Neural crest cell (in vitro differentiated cells): ENCODE measurements around the gene PTPN13. TPM values are rescaled to one million over a fixed set of nuclear protein-coding genes. Genes with fewer than 3 reads are reported as not detected.
A peak's percentile ranks its signal among the peaks of the same experiment; 100 is the strongest.

ENCODE experiments used
- DNase-seq: peaks from one replicate; pipeline ENCODE4 v3.0.0; 2021; ENCODE audit warnings: low read depth, mixed read lengths, low spot score
- H3K27ac Mint-ChIP-seq: one replicate; pipeline ENCODE4 v1.8.0; 2021; ENCODE audit warnings: mild to moderate bottlenecking, mixed read lengths; ENCODE audit not compliant: unreplicated experiment
- H3K27me3 Mint-ChIP-seq: 2 replicates; pipeline ENCODE4 v1.8.0; 2021; ENCODE audit warnings: low read depth, mild to moderate bottlenecking, mixed read lengths
- H3K36me3 Mint-ChIP-seq: 2 replicates; pipeline ENCODE4 v1.8.0; 2021; ENCODE audit warnings: low read depth, mild to moderate bottlenecking, mixed read lengths
- H3K4me1 Mint-ChIP-seq: 2 replicates; pipeline ENCODE4 v1.8.0; 2021; ENCODE audit warnings: mixed read lengths
- H3K4me3 Mint-ChIP-seq: one replicate; pipeline ENCODE4 v1.8.0; 2021; ENCODE audit warnings: mild to moderate bottlenecking, mixed read lengths
- H3K9me3 Mint-ChIP-seq: 2 replicates; pipeline ENCODE4 v1.8.0; 2021; ENCODE audit warnings: mixed read lengths
- total RNA-seq: library from RNA; stranded (reverse); gene quantifications from 2 replicates; pipeline ENCODE4 v1.2.1, GENCODE V29; 2021
- TF ChIP-seq, protein P1 (sequence below): fragments of 200-600 bp; sonication (generic); conservative IDR thresholded peaks from 2 replicates; pipeline ENCODE4 v1.5.0; 2021; ENCODE audit warnings: antibody characterized with exemption, mild to moderate bottlenecking

Gene PTPN13
- total RNA-seq, 1 donor from 2014 or later, result 65.6 TPM

DNA sequence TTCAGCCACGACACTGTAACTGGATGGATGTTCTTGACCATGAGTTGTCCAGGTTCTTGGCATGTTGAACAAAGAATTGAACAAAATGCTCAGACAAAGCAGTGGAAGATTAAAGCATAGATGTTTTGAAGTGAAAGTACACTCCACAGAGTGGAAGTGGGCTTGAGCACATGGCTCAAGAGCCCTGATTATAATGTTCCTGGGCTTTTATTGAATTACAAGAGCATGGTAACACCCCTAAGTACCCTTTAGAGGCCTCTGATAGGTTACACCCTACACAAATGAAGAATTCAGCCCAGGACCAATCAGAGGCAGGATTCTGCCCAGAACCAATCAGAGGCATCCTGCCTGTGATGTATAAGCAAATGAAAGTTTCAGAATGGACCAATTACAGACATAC is 221.5 kb downstream of the PTPN13 start:
- Mint-ChIP-seq H3K27me3 (no peaks in the 10 kb centered on the region), H3K36me3 (peaks cover 52% of the 10 kb centered on the region), H3K9me3 (peaks cover 4% of the 10 kb centered on the region), H3K4me1 (peaks cover 11% of the 10 kb centered on the region), H3K27ac (no peak overlapping the region), H3K4me3 (no peak overlapping the region)
- DNase-seq, result no peak
- TF ChIP-seq, protein P1, sequence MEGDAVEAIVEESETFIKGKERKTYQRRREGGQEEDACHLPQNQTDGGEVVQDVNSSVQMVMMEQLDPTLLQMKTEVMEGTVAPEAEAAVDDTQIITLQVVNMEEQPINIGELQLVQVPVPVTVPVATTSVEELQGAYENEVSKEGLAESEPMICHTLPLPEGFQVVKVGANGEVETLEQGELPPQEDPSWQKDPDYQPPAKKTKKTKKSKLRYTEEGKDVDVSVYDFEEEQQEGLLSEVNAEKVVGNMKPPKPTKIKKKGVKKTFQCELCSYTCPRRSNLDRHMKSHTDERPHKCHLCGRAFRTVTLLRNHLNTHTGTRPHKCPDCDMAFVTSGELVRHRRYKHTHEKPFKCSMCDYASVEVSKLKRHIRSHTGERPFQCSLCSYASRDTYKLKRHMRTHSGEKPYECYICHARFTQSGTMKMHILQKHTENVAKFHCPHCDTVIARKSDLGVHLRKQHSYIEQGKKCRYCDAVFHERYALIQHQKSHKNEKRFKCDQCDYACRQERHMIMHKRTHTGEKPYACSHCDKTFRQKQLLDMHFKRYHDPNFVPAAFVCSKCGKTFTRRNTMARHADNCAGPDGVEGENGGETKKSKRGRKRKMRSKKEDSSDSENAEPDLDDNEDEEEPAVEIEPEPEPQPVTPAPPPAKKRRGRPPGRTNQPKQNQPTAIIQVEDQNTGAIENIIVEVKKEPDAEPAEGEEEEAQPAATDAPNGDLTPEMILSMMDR, result no peak

DNA sequence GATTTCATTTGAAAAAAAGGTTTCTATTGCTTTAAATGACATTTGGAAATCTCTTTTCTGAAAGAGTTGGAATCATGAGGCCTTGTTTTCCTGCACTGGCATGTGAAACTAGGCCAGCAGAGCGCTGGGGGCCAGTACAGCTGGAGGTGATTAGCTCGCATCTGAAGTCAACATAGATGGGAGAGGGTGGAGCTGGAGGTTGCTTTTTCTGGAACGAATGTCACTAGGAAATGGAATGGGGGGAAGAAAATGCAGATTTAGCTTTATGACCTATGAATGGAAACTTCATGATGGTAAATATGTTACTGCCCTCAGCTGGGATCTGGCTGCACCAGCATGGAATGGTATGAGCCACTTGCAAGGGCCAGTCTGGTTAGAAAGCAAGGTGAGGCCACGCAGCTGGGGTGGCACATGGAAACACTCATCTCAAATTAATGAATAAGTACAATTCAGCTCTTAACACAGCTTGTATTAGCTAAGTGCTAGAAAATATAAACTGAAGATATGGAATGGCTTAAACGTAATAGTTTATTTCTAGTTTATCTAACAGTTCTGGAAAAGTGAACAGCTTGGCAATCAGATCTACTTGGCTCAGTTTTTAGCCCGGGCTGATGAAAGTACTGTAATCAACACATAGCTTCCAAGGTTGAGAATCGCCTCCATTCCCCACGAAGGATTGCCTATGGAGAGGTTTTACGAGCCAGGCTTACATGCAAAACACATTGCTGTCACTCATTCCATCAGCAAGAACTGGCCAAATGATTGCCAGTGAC is 222.6 kb downstream of the PTPN13 start:
- peaks cover 4% of the 10 kb centered on the region for H3K9me3 Mint-ChIP-seq
- no peak overlapping the region for H3K27ac Mint-ChIP-seq
- peaks cover 44% of the 10 kb centered on the region for H3K36me3 Mint-ChIP-seq
- H3K4me3 Mint-ChIP-seq, result no peak overlapping the region
- peaks cover 11% of the 10 kb centered on the region for H3K4me1 Mint-ChIP-seq
- no peaks in the 10 kb centered on the region for H3K27me3 Mint-ChIP-seq
- TF ChIP-seq, protein P1, result no peak
- no peak for DNase-seq

DNA sequence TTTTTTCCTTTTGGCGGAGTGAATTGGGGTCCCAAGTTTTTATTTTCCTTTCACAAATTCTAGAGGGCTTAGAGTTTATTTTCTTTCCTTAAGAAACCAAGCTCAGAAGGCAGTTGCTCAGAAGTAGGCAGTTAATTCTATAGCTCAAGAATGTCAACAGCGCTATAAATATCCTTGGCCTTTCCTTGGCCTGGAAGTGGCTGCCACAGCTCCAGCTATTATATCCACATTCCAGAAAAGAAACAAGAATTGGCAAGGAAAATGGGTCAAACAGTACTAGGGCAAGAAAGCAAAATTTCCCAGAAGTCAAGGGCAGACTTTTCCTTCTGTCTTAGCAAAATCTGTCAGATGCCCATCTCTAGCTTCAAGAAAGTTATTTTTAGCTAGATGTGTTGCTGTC is 224.1 kb downstream of the PTPN13 start:
- no peaks in the 10 kb centered on the region for H3K27me3 Mint-ChIP-seq
- TF ChIP-seq, protein P1, result no peak
- DNase-seq, result no peak
- H3K36me3 Mint-ChIP-seq, result peaks cover 36% of the 10 kb centered on the region
- H3K4me3 Mint-ChIP-seq, result no peak overlapping the region
- no peak overlapping the region for H3K27ac Mint-ChIP-seq
- peaks cover 11% of the 10 kb centered on the region for H3K4me1 Mint-ChIP-seq
- H3K9me3 Mint-ChIP-seq, result peaks cover 4% of the 10 kb centered on the region

DNA sequence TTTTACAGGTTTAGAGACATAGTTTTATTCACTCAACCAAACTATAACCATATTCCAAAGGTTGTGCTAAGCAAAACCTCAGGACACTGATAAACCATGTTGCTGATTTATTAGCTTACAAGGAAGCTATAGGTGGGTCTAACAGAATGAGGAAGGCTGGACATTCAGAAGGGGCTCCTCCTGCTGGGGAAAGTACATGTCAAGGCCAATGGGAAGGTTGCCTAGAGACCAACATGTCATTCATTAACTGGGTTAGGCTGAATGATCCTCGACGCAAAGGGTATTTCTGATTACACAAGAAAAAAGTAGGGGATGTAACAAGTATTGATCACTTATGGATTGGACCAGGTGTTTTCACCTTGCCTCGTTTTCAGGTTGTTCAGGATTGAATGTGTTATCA is 224.7 kb downstream of the PTPN13 start:
- peak overlapping the region; percentile 75 for H3K27ac Mint-ChIP-seq
- peaks cover 4% of the 10 kb centered on the region for H3K9me3 Mint-ChIP-seq
- H3K27me3 Mint-ChIP-seq, result no peaks in the 10 kb centered on the region
- H3K4me3 Mint-ChIP-seq, result no peak overlapping the region
- TF ChIP-seq, protein P1, result no peak
- peaks cover 32% of the 10 kb centered on the region for H3K36me3 Mint-ChIP-seq
- peaks cover 11% of the 10 kb centered on the region for H3K4me1 Mint-ChIP-seq
- DNase-seq, result no peak

DNA sequence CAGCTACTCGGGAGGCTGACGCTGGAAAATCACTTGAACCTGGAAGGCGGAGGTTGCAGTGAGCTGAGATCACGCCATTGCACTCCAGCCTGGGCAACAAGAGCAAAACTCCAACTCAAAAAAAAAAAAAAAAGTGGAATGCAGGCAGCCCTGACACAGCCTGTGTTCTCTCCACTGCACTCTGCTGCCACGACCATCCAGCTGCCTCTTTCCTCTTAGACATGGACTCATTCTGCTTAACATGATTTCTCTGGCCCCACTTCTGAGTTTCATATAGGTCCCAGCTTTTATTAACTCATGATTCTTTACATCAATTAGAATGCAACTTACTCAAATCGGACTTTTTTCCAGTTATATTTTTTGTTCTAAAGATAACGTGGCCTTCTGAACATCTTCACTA is 225.4 kb downstream of the PTPN13 start:
- Mint-ChIP-seq H3K27ac (no peak overlapping the region), H3K9me3 (peaks cover 4% of the 10 kb centered on the region), H3K4me1 (peaks cover 11% of the 10 kb centered on the region), H3K27me3 (no peaks in the 10 kb centered on the region), H3K4me3 (no peak overlapping the region), H3K36me3 (peaks cover 27% of the 10 kb centered on the region)
- DNase-seq, result no peak
- TF ChIP-seq, protein P1, result no peak
